Osteoblast (primary cell): ENCODE results near the gene LLGL1. TPM values are rescaled to one million over a fixed set of nuclear protein-coding genes. Genes with fewer than 3 reads are reported as not detected.

Experiments used
- DNase-seq: peaks from one replicate; pipeline ENCODE4 v3.0.0; 2011; ENCODE audit warnings: low spot score, mixed read lengths; ENCODE audit not compliant: insufficient read length; ENCODE audit errors: missing footprints
- H2AFZ ChIP-seq: 2 replicates; pipeline ENCODE4 v1.6.0; 2011; ENCODE audit warnings: mild to moderate bottlenecking, low read length
- H3K27ac ChIP-seq: 2 replicates; pipeline ENCODE4 v1.5.1; 2011; ENCODE audit warnings: mild to moderate bottlenecking, low read depth, low read length, moderate library complexity
- H3K27me3 ChIP-seq: 2 replicates; pipeline ENCODE4 v1.6.0; 2012; ENCODE audit warnings: mild to moderate bottlenecking, control low read depth, inconsistent platforms, low read length, moderate library complexity; ENCODE audit not compliant: insufficient read depth
- H3K36me3 ChIP-seq: 2 replicates; pipeline ENCODE4 v1.5.1; 2011; ENCODE audit warnings: mild to moderate bottlenecking, low read length, control low read depth, moderate library complexity; ENCODE audit not compliant: insufficient read depth
- H3K4me1 ChIP-seq: 2 replicates; pipeline ENCODE4 v1.5.1; 2011; ENCODE audit warnings: mild to moderate bottlenecking, low read length, control low read depth, moderate library complexity; ENCODE audit not compliant: insufficient read depth
- H3K4me2 ChIP-seq: 2 replicates; pipeline ENCODE4 v1.6.0; 2011; ENCODE audit warnings: mild to moderate bottlenecking, low read length; ENCODE audit not compliant: insufficient read depth
- H3K4me3 ChIP-seq: fragments of 200-600 bp; sonication (generic); 3 replicates; pipeline ENCODE4 v1.5.1; 2012; ENCODE audit warnings: mild to moderate bottlenecking, low read length, inconsistent platforms; ENCODE audit not compliant: insufficient read depth
- H3K79me2 ChIP-seq: 2 replicates; pipeline ENCODE4 v1.6.0; 2012; ENCODE audit warnings: mild to moderate bottlenecking, low read length, control low read depth, inconsistent platforms; ENCODE audit not compliant: insufficient read depth
- H3K9me3 ChIP-seq: 2 replicates; pipeline ENCODE4 v1.5.1; 2011; ENCODE audit warnings: low read depth, low read length, control low read depth
- H4K20me1 ChIP-seq: 2 replicates; pipeline ENCODE4 v1.6.0; 2012; ENCODE audit warnings: mild to moderate bottlenecking, low read length, control low read depth; ENCODE audit not compliant: insufficient read depth
- CTCF ChIP-seq: IDR thresholded peaks from 2 replicates; pipeline ENCODE4 v1.5.1; 2011; ENCODE audit warnings: mild to moderate bottlenecking, low read depth, low read length, moderate library complexity; ENCODE audit errors: extremely low read depth
- total RNA-seq: library from RNA; depleted of rRNA; stranded (reverse); fragments of >200 nt; gene quantifications from 2 replicates; pipeline ENCODE4 v1.2.3, GENCODE V29; 2012

The LLGL1 gene
- total RNA-seq, 1 donor = 50.3 TPM

DNA sequence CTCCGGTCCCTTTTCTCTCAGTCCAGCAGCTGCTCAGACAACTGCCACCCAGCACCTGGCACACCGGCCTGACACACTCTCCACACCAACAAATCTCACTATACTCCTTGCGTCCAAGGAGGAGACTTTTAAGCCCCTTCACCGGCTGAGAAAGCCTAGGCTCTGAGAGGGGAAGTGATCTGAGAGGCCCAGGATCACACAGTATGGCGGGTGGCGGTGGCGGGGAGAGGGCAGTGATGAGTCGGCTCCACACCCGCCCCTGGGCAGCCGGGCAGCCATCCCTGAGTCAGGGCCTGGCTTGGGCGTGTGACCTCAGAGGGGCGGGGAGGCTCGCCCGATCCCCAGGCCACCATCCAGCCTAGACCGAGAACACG lies 32.5 kb downstream of the LLGL1 start:
- DNase-seq = peak; percentile 100
- peak overlapping the region; percentile 92 for H3K4me2 ChIP-seq
- peaks cover 40% of the 10 kb centered on the region for H4K20me1 ChIP-seq
- H3K27ac ChIP-seq = peak overlapping the region; percentile 86
- TF ChIP-seq CTCF = no peak
- peaks cover 71% of the 10 kb centered on the region for H3K79me2 ChIP-seq
- no peaks in the 10 kb centered on the region for H3K9me3 ChIP-seq
- peaks cover 37% of the 10 kb centered on the region for H3K36me3 ChIP-seq
- H3K4me1 ChIP-seq = peaks cover 32% of the 10 kb centered on the region
- H2AFZ ChIP-seq = peak overlapping the region; percentile 96
- no peaks in the 10 kb centered on the region for H3K27me3 ChIP-seq
- peak overlapping the region; percentile 98 for H3K4me3 ChIP-seq

DNA sequence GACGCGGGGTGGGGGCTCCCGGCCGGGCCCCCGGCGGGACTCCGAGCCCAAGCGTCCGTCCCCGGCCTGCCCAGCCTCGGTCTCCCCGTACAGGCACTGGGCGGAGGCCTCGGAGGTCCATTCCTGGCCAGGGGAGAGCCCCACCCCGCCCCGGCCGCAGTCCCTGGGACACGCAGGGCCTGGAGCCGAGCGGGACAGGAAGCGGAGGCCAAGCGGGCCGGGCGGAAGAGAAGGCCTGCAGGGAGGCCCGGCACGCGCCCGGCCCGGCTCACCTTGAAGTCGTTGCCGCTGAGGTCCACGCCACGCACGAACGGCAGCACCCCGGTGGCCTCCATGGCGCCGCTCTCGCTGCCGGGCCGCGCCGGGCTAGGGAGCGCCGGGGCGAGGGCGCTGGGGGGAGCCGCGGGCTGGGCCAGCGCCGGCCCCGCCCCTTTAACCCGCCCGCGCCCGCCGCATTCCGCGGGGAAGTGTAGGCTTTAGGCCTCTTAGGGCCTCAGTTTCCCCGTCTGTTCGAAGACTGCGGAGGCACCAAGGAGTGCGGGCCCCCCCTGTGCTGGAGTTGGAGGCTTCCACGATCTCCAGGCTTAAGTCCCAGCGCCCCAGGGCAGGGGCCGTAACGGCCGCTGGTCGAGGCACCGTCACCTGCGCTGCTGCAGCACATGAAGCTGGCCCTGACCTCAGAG lies 33.1 kb downstream of the LLGL1 start, which contains the start of gene FLII:
TSS of gene FLII (minus strand) at position 383 of the 683 bp plus-strand sequence. CDS start at position 335, 48 bp downstream.
- H3K4me3 ChIP-seq = peak within 1 kb of the TSS; percentile 98
- H3K9me3 ChIP-seq = no peaks in the 10 kb centered on the region
- H3K4me1 ChIP-seq = peaks cover 32% of the 10 kb centered on the region
- peak within 1 kb of the TSS; percentile 86 for H3K27ac ChIP-seq
- TF ChIP-seq CTCF = no peak
- peak within 1 kb of the TSS; percentile 96 for H2AFZ ChIP-seq
- H3K79me2 ChIP-seq = peaks cover 72% of the 10 kb centered on the region
- H3K36me3 ChIP-seq = peaks cover 35% of the 10 kb centered on the region
- peak; percentile 98 for DNase-seq
- no peaks in the 10 kb centered on the region for H3K27me3 ChIP-seq
- peaks cover 41% of the 10 kb centered on the region for H4K20me1 ChIP-seq
- H3K4me2 ChIP-seq = peak within 1 kb of the TSS; percentile 92

DNA sequence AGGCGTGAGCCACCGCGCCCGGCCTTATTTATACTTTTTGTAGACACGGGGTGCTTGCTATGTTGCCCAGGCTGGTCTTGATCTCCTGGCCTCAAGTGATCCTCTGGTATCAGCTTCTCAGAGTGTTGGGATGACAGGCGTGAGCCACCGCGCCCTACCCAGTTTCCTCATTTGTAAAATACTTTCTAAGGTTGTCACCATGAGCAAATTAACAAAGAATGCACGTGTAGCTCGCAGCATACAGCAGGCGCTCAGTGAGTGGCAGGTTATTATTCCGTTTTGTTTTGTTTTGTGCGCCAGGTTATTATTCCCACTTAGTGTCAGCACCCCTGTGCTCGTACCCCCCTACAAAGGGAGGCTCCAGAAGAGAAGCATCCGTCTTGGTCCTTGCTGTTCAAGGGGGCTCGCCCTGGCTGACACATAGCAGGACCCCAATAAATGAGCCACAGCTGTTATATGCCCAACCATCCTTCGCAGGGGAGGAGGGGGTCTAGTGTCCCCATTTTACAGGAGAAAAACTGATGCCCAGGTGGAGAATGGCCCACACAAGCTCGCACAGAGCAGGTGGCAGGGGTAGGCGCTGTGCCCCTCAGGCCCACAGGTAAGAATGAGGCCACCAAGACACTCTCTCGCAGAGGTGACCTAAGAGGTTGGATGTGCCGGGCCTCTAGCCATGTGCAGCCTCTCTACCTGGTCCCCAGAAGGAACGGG lies 34.3 kb downstream of the LLGL1 start:
- Histone ChIP-seq H3K36me3 (peaks cover 35% of the 10 kb centered on the region), H3K79me2 (peaks cover 62% of the 10 kb centered on the region), H3K4me2 (peak overlapping the region; percentile 93), H3K27ac (peak overlapping the region; percentile 82), H3K4me1 (peaks cover 32% of the 10 kb centered on the region), H4K20me1 (peaks cover 36% of the 10 kb centered on the region), H3K4me3 (peak overlapping the region; percentile 99), H3K9me3 (no peaks in the 10 kb centered on the region), H3K27me3 (no peaks in the 10 kb centered on the region), H2AFZ (peak overlapping the region; percentile 75)
- DNase-seq = no peak
- no peak for TF ChIP-seq CTCF
